Adrenal gland (tissue), 5 donors: ENCODE results near the gene ABCC4.

Source experiments
- CTCF ChIP-seq, 6 experiments: fragments of 450-650 bp in 4 of 6; fragments of 200-600 bp in 2 of 6; sonication (generic) in 1 of 6; IDR thresholded peaks; 1 replicate in 5 of 6; 2 replicates in 1 of 6; pipeline versions ENCODE4 v1.5.1 to v1.8.0; 2016 to 2021; ENCODE audit warnings: antibody characterized with exemption in 6 of 6, mild to moderate bottlenecking in 2 of 6, moderate library complexity in 1 of 6
- POLR2A ChIP-seq, 2 donors: fragments of 450-650 bp; IDR thresholded peaks; one replicate each; pipeline ENCODE4 v1.6.1; 2017; ENCODE audit warnings: antibody characterized with exemption in 2 of 2, mild to moderate bottlenecking in 2 of 2, moderate library complexity in 1 of 2
- donor health status: DM: no; HTN: no; CAD: no.

GRCh38 chr13:95118541-95119324 is 182.5 kb downstream of the ABCC4 start:
- TF ChIP-seq POLR2A (IDR thresholded peaks at IDR 0.05) (no peak), CTCF (IDR thresholded peaks at IDR 0.05) (no peak)
